HG03103 (cell line): ENCODE results near the gene CPZ.

Experiments used
- ATAC-seq: cut with Tn5 transposase; IDR thresholded peaks from one replicate; pipeline ENCODE4 v1.9.1; 2021; ENCODE audit warnings: low read depth; ENCODE audit not compliant: unreplicated experiment

The CPZ gene

DNA sequence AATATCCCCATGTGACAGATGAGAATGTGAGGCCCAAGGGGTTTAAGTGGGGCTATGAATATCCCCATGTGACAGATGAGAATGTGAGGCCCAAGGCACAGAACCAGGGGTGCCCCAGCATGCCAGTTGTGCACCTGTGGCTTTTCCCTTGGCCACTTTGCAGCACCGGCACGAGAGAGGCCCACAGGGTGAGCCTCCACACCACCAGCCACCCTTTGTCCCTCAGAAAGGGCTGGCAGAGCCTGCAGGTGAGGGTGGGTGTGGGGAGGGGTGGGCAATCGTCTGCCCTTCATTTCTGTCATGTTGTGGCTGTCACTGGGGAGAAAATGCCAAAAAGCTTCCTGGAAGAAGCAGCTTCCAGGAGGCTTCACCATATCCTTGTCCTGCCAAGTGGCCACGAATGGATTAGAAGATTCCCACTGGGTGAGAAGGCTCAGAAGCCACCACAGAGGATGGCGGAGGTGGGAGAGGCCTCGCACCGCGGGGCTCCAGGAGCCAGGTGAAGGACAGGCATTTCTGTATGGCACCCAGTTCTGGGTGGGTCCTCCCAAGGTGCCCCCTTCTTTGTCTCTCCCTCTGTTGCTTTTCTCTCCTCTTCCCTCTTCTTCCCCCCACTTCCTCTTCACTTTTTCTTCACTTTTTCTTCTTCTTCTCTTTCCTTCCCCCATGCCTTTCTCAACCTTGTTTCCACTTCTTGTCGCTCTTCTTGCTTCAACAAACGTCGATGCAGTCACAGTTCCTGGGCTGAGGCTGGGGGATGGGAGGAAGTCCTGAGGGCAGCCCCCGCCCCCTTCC is 12.8 kb upstream of the CPZ start:
- ATAC-seq, result no peak

DNA sequence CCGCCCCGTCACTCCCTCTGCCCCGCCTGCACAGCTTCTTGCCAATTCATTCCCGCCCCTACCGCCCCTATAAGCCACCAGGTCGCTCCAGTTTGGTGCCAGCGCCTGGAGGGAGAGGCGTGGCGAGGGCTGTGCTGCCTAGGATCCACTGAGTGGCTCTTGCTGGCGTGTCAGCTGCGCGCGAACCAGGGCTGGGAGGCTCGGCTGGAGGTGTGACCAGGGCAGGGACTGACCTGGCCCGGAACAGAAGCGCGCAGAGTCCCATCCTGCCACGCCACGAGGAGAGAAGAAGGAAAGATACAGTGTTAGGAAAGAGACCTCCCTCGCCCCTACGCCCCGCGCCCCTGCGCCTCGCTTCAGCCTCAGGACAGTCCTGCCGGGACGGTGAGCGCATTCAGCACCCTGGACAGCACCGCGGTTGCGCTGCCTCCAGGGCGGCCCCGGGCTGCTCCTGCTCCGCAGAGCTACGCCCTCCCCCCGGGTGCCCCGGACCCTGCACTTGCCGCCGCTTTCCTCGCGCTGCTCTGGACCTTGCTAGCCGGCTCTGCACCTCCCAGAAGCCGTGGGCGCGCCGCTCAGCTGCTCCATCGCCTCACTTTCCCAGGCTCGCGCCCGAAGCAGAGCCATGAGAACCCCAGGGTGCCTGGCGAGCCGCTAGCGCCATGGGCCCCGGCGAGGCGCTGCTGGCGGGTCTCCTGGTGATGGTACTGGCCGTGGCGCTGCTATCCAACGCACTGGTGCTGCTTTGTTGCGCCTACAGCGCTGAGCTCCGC is 12.1 kb upstream of the CPZ start, which contains the start of gene GPR78:
Gene GPR78 (plus strand): TSS at position 72 of the 773 bp plus-strand sequence. CDS start 591 bp downstream, at position 663.
- no peak for ATAC-seq

DNA sequence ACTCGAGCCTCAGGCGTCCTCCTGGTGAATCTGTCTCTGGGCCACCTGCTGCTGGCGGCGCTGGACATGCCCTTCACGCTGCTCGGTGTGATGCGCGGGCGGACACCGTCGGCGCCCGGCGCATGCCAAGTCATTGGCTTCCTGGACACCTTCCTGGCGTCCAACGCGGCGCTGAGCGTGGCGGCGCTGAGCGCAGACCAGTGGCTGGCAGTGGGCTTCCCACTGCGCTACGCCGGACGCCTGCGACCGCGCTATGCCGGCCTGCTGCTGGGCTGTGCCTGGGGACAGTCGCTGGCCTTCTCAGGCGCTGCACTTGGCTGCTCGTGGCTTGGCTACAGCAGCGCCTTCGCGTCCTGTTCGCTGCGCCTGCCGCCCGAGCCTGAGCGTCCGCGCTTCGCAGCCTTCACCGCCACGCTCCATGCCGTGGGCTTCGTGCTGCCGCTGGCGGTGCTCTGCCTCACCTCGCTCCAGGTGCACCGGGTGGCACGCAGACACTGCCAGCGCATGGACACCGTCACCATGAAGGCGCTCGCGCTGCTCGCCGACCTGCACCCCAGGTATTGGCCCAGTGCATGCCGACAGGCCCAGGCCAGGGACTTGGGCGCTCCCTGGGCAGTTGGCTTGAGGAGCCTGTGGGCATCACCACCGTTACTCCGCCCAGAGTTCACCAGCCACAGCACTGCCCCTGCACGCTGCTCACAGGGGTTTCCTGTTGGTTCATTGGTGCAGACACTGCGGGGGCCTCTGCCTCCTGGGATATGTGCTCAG is 11.3 kb upstream of the CPZ start:
- no peak for ATAC-seq

DNA sequence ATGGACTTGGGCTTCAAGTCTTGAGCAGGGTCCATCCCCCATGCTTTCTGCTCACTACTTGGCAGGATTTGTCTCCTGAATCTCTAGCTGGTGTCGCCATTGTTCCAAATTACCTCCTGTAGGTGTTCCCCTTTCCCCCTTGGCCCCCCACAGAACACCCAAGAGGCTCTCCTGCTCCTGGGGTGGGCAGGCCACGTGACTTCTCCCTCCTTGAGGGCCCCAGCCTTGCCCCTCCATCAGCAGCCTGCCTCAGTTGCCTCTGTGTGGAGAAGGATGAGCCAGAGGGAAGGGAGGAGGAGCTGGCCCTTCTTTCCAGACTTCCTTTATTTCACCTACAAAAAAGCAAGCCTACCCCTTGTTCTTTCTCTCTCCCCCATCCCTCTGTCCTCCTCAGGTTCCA is 10.5 kb upstream of the CPZ start:
- no peak for ATAC-seq

DNA sequence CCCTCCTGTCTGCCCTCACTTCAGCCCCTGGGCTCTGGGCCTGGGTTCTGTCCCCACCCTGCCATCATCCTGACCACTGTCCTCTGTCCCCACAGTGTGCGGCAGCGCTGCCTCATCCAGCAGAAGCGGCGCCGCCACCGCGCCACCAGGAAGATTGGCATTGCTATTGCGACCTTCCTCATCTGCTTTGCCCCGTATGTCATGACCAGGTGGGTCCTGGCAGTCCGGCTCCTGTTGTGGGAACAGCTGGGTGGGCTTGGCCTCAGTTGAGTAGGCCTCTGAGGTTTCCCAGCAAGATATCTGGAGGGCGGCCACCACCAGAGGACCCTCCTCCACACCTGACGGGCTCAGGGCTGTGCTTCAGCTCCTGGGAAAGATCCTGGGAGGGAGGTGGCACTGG is 10.1 kb upstream of the CPZ start:
- ATAC-seq, result no peak

DNA sequence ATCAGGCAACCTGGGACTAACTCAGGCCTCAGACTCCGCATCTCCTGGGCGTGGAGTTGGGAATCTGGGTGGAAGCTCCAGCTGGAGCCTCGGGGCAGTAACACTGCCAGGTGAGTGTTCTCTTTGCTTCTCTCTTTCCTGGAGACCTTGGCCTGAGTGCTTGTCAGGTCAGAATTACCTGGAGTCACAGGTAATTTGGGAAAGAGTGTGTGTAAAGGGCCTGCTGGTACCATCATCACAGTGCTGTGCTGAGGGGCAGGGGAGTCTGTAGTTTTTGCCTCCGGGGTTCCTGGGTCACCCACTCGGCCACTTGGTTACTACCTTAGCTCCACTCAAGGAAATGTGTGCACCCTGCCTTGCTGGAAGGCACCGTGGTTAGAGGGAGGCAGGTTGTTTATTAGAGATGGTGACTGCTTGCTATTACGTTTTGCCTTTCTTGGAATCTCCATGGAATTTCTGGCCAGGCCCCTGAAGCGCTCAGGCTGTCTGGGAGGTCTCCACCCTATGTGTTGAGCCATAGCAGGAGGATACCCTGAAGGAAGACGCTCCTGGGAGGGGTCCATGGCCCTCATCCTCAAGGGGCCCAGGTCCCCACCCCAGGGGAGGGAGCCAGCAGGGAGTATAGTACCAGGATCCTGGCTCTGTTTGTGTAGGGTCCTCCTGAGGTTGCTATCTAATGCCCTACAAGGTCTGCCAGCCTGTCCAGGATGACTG is 9.5 kb upstream of the CPZ start:
- ATAC-seq, result no peak

DNA sequence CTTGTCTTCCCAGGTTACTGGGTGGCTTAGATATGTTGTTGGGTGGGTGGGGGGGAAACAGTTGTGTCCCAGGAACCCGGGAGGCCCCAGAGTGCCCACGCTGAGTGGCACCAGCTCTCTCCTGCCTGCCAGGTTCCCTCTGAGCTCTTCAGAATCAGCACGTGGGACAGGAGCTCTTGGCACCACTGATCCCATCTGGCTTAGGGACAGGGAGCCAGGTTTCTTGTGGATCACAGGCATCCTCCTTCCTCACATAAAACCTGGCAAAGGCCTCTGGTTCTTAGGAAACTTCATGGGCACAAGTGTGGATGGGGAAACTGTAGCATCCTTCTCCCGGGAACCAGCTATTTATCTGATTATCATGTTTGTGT is 8.9 kb upstream of the CPZ start:
- no peak for ATAC-seq

DNA sequence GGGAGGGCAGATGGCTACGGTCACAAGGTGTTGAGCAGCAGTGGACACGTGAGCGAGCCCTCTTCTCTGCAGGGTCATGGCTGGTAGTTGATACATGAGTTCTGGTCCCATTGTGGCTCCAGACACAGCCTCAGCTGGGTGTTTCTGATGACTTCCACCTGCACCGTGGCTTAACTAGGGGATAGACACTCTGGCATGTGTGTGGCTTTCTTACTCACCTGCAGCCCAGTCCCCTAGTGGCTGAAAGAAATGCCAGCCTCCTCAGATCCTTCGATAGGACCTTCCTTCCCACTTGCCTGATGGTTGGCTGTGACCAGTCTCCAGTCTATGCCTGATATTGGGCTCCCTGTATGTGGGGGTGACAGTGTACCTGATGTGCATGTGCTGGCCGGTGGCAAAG is 7.4 kb upstream of the CPZ start:
- ATAC-seq, result no peak

DNA sequence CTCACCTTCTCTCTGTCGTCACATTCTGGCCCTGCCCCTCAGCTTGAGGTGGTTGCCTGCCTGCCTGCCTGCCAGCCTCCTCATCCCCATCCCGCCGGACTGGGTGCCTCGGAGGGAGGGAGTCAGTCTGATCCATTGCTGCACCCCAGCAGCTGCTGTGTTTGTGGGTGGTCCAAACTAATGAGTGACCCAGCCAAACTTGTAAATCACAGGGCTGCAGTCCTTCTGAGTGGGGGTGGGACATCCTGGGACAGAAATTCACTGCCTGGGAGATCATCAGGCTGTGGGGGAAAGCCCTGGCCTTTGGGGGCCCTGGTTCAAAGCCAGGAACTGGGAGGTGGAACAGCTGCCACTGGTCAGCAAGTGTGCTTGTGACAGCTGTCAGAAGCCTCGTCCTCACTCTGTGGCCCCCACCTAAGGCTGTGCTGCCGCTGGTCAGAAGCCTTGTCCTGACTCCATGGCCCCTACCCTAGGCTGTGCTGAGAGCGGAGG is 6.8 kb upstream of the CPZ start:
- ATAC-seq, result no peak

DNA sequence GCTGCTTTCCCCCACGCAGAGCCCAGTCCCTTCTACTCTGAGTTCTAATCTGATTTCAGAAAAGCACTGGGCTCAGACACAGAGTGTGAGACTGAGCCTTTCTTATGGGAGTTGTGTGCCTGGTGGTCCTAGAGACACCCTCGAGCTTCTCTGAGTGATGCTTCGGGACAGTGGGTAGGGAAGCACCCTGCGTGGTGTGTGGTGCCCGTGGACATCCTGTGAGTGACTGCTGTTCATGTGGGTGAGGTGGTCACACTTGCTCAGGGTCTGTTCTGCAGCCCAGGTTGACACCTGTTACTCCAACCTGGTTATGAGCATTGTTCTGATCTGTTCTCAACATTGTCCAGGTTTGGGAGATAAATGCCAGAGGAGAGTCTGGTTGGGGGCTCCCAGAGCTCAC is 6.3 kb upstream of the CPZ start:
- no peak for ATAC-seq

DNA sequence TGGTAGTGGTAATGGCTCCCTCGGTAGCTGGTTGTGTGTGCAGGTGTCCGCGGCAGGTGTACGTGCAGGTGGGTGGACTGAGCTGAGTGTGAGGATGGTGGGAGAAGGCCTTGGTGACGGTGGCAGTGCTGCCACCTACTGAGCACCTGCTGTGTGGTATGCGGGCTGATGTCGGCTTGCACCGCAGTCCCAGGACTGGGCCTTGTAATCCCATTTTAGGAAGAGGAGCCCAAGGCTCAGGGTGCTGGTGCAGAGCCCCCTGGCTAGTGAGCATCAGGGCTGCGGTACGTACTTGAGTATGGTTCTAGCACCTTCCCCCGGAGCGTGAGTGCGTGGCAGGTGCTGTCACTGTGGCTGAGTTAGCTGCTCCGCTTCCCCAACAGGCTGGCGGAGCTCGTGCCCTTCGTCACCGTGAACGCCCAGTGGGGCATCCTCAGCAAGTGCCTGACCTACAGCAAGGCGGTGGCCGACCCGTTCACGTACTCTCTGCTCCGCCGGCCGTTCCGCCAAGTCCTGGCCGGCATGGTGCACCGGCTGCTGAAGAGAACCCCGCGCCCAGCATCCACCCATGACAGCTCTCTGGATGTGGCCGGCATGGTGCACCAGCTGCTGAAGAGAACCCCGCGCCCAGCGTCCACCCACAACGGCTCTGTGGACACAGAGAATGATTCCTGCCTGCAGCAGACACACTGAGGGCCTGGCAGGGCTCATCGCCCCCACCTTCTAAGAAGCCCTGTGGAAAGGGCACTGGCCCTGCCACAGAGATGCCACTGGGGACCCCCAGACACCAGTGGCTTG is 5.7 kb upstream of the CPZ start:
- no peak for ATAC-seq

DNA sequence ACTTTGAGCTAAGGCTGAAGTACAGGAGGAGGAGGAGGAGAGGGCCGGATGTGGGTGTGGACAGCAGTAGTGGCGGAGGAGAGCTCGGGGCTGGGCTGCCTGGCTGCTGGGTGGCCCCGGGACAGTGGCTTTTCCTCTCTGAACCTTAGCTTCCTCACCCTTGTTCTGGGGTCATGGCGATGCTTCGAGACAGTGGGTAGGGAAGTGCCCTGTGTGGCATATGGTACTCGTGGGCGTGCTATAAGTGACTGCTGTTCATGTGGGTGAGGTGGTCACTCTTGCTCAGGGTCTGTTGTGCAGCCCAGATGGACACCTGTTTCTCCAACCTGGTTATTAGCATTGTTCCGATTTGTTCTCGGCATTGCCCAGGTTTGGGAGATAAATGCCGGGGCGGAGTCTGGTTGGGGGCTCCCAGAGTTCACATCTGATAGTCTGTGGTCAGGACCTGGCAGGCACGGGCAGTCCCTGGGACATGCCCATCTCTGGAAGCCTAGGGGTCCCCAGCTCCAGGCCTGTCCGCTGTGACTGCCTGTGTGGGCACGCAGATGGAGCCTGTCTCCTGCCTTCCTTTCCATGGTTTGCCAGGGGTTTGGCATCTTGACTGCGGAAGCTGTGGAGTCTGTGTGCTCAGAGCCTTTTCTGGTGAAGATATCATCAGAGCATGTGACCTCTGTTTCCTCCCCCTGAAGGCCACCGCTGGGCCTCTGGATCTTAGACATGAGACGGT is 4.9 kb upstream of the CPZ start:
- ATAC-seq, result no peak

DNA sequence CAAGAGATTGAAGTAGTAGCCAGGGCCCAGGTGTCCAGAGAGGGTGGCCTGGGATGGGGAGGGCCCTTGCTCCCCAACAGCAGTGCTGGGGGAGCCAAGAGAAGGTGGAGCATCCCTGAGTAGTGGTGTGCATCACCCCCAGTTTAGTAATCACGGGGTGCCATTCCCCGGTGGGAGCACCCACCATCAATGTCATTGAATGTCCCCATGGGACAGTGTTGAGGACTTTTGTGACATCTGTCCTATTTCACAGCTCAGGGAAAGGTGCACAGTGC is 4.4 kb upstream of the CPZ start:
- ATAC-seq, result no peak

DNA sequence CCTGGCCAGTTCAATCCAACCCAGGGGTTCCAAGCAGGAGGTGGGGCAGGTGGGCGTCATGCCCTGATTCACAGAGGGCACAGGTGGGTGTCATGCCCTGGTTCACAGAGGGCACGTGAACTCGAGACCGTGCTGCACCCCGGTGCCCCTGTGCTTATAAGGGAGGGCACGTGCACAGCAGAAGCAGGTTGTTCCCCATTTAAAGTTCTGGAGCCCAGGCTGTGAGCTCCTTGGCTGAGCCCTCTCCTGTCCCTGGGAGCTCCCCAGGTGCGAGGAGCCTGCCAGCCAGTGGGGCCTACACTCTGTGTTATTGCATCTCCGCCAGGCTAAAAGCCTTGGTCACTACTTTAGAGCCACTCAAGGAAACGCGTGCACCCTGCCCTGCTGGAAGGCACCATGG is 3.2 kb upstream of the CPZ start:
- ATAC-seq, result no peak

DNA sequence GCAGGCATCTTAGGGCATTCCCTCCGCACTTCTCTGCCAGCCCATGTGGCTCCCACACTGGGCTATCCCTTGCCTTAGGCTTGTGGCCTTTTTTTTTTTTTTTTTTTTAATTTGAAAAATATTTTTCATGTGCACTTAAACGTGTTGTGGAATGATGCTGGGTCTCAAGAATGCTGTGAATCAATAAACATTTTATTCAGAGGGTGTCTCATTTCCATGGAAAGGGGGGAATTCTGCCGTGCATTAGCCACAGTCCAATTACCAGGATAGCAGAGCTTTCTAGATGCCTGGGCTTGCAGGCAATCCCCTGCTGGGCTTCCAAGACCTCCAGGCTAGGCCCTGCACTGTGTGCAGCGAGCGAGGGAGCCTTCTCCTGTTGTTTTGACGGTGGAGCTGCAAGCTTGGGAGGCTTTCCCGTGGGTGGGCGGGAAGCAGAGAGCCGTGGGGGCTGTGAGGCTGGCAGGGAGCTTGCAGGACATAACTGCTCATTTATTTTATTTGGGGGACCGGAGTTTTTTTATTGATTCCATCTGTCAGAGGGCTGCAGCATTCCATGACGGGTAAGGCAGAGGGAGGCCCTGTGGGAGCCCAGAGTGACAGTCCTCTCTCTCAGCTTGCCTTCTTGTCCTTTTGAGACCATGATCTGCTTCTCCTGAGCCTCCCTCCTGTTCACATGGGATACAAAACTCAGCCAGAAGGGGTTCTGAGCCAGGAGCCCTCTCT is 2.6 kb upstream of the CPZ start:
- no peak for ATAC-seq

DNA sequence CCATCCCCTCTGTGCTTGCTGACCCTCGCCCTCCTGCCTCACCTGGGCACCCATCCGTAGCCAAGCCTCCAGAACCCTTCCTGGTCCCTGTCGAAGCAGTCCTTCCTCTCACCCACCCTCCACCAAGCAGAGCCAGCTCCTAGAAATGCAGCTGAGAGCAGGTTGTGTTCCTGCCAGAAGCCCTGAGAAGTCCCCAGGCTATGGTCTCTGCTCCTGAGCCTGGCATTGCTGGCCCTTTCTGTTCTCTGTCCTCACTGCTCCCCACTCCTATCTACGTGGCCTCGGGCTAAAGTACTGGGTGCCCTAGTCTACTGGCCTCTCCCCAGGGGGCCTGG is 2.1 kb upstream of the CPZ start:
- ATAC-seq, result no peak

DNA sequence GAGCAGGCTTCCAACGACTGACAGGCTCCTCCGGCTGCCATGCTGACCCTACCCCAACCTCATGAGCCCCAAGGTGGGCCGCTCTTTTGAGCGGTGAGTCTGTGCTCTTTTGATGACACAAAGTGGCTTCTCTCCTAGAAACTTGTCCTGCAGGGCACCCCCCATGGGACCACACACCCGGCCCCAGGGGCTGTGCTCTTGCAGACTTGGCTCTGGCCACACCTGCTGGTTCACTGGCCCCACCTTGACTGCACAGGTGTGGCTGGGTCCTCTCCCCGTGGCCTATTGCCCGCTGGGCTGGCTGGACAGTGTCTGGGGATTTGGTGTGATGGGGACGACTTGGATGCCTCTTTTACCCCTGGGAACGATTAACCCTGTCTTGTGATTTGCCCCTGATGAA is 1.5 kb upstream of the CPZ start:
- ATAC-seq, result no peak

DNA sequence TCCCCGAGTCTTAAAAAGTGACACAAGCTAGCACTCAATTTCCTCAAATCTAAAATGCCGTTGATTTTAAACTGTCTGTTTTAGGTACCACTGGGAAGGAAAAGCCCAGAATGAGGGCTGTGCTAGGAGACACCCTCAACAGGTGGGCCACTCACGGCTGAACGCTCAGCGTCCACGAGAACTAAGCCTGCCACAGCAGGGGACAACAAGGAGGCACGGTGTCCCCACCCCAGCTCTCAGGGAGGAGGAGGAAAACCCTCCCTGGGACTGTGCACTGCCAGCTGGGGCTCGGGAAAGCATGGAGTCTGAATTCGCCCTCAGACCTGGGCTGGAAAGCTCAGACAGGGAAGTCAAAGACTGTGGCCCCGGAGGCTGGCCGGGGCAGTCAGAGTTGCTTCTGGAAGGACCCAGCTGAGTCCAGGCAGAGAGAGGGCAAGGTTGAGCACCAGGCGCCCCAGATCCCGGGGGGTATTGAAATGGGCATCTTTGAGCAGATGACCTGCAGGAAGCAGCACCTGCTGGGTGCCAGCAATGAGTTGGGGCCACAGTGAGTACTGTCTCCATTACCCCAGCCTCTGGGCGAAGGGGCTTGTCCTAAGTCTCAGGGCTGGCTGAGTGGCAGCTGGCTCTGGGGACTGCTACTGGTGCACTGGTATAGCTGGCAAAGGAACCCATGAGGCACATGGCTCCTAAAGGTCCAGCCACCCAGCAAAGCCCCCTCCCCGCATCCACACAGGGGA is 769 bp upstream of the CPZ start:
- no peak for ATAC-seq
